Measurements from ENCODE around the gene URB1. TPM values are rescaled to one million over a fixed set of nuclear protein-coding genes. Genes with fewer than 3 reads are reported as not detected.
"Not testable (repeated sequence)": the region's sequence is repeated elsewhere in the genome, so short reads cannot be mapped to it uniquely, and the experiment has no call there.

URB1 gene
- total and polyA plus RNA-seq, 2 donors (not counting 3 experiments of a cell fraction or from before 2014, with no cell fraction given), result 8.0 to 27.3 TPM

GRCh38 chr21:32310976-32311375 is 81.8 kb downstream of the URB1 start:
- DNase-seq (ENCODE audit: low read depth, low spot score); intact Hi-C loops (cut with micrococcal nuclease); H3K4me2 ChIP-seq (ENCODE audit: insufficient read depth, low read length); H3K4me1 ChIP-seq (ENCODE audit: control insufficient read depth, extremely low read depth, insufficient read depth, low read length); H3K79me2 ChIP-seq (ENCODE audit: control insufficient read depth, insufficient read depth, low read length); H3K9me3 ChIP-seq (replicated peaks; ENCODE audit: control insufficient read depth, insufficient read depth, low read length); BruUV-seq (replicated peaks); dilution Hi-C loops (cut with MboI; ENCODE audit: extremely low pct_ligation_motif_present, low sequenced_read_pairs); H3K9ac ChIP-seq (replicated peaks; ENCODE audit: extremely low read depth, insufficient read depth, low read length); H3K4me3 ChIP-seq (replicated peaks in 1 of 3; ENCODE audit: insufficient read depth in 1 of 3, low read depth in 1 of 3, low read length in 3 of 3); H2AFZ ChIP-seq (ENCODE audit: low read depth, low read length); FAIRE-seq; H3K36me3 ChIP-seq (ENCODE audit: control insufficient read depth in 2 of 2, extremely low read depth in 1 of 2, insufficient read depth in 2 of 2, low read length in 2 of 2); H4K20me1 ChIP-seq (replicated peaks; ENCODE audit: control insufficient read depth, extremely low read depth, insufficient read depth, low read length); H3K9me1 ChIP-seq (replicated peaks; ENCODE audit: control insufficient read depth, extremely low read depth, insufficient read depth, low read length); H3K27me3 ChIP-seq (ENCODE audit: control insufficient read depth in 2 of 2, insufficient read depth in 2 of 2, low read length in 2 of 2); H3K27ac ChIP-seq (ENCODE audit: insufficient read depth, low read depth, low read length): not testable (repeated sequence)
- CTCF ChIA-PET, result interaction anchor here (0.6 kb wide), 1 partner anchor 290 kb away, joined by 3 read pairs; no protein-coding TSS in a partner anchor
- POLR2A ChIA-PET, result interaction anchor here (0.6 kb wide), 1 partner anchor 301 kb away, joined by 5 read pairs; the partner anchor contains the start of gene CFAP298

- TF ChIP-seq MYC (IDR thresholded peaks at IDR 0.05; ENCODE audit: low read depth, low read length) (no peak), FOS (IDR thresholded peaks at IDR 0.05; ENCODE audit: borderline replicate concordance, insufficient read depth, low read length) (no peak), JUN (IDR thresholded peaks at IDR 0.05; ENCODE audit: borderline replicate concordance, insufficient read depth, insufficient read length, low read depth) (no peak), EZH2 (IDR thresholded peaks at IDR 0.05; ENCODE audit: borderline replicate concordance, low read depth, low read length, severe bottlenecking) (no peak), POLR2A (IDR thresholded peaks at IDR 0.05; ENCODE audit: low read depth, low read length) (no peak), POLR2AphosphoS5 (IDR thresholded peaks at IDR 0.05; ENCODE audit: insufficient read depth, low read depth, low read length) (no peak), GATA2 (IDR thresholded peaks at IDR 0.05; ENCODE audit: insufficient read depth, insufficient read length, low read depth, low read length) (no peak), CTCF (IDR thresholded peaks at IDR 0.05; ENCODE audit: extremely low read depth in 1 of 2, insufficient read depth in 1 of 2, low read depth in 1 of 2, low read length in 2 of 2) (no peak)
- TF ChIP-seq, protein P1, sequence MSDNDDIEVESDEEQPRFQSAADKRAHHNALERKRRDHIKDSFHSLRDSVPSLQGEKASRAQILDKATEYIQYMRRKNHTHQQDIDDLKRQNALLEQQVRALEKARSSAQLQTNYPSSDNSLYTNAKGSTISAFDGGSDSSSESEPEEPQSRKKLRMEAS (IDR thresholded peaks at IDR 0.05; ENCODE audit: insufficient read depth, insufficient read length), result no peak
- Histone ChIP-seq H3K4me2 (ENCODE audit: insufficient read depth, low read length) (no peak overlapping the region), H3K27me3 (ENCODE audit: control insufficient read depth in 2 of 2, insufficient read depth in 2 of 2, low read length in 2 of 2) (no peaks in the 10 kb centered on the region), H3K36me3 (ENCODE audit: control insufficient read depth in 2 of 2, extremely low read depth in 1 of 2, insufficient read depth in 2 of 2, low read length in 2 of 2) (peaks cover 5 to 8% of the 10 kb centered on the region in 2 experiments), H3K4me3 (replicated peaks in 1 of 3; ENCODE audit: insufficient read depth in 1 of 3, low read depth in 1 of 3, low read length in 3 of 3) (no peak overlapping the region), H3K27ac (ENCODE audit: insufficient read depth, low read depth, low read length) (no peak overlapping the region), H3K79me2 (ENCODE audit: control insufficient read depth, insufficient read depth, low read length) (no peaks in the 10 kb centered on the region), H4K20me1 (replicated peaks; ENCODE audit: control insufficient read depth, extremely low read depth, insufficient read depth, low read length) (no peaks in the 10 kb centered on the region), H2AFZ (ENCODE audit: low read depth, low read length) (no peak overlapping the region), H3K9ac (replicated peaks; ENCODE audit: extremely low read depth, insufficient read depth, low read length) (no peak overlapping the region), H3K4me1 (ENCODE audit: control insufficient read depth, extremely low read depth, insufficient read depth, low read length) (no peaks in the 10 kb centered on the region), H3K9me1 (replicated peaks; ENCODE audit: control insufficient read depth, extremely low read depth, insufficient read depth, low read length) (no peaks in the 10 kb centered on the region), H3K9me3 (replicated peaks; ENCODE audit: control insufficient read depth, insufficient read depth, low read length) (no peaks in the 10 kb centered on the region)
- intact Hi-C loops (cut with micrococcal nuclease), result loop anchor here (5.0 kb wide), 1 partner anchor 292 kb away; no protein-coding TSS in a partner anchor
- BruUV-seq (replicated peaks), result no TSS peak
- dilution Hi-C loops (cut with MboI; ENCODE audit: extremely low pct_ligation_motif_present, low sequenced_read_pairs), result no loop called here
- no peak for FAIRE-seq
- ChIA-PET CTCF (interaction anchor here (1.3 kb wide), 1 partner anchor 291 kb away, joined by 5 read pairs; no protein-coding TSS in a partner anchor), POLR2A (no interaction called here)
- no peak for DNase-seq (ENCODE audit: low read depth, low spot score)
Measured at GRCh38 chr21:32309906-32310460, 82.8 kb downstream of the URB1 start.

Measured in endothelial cell of umbilical vein (primary cell).